SU-DHL-6 (cell line): ENCODE data around the gene GPC1.

Source experiments
- EZH2phosphoT487 ChIP-seq: fragments of 200-600 bp; sonication (generic), shearing (Covaris generic); conservative IDR thresholded peaks from 2 replicates; pipeline ENCODE4 v1.6.1; 2018; ENCODE audit warnings: mild to moderate bottlenecking, antibody characterized with exemption, low read length, moderate library complexity, mixed read lengths
- TF ChIP-seq, protein P1 (sequence below): fragments of 200-600 bp; sonication (generic); IDR thresholded peaks from one replicate; pipeline ENCODE4 v1.5.1; 2017; ENCODE audit warnings: antibody characterized with exemption, mild to moderate bottlenecking, low read length, moderate library complexity; ENCODE audit not compliant: insufficient read depth, poor library complexity, severe bottlenecking

DNA sequence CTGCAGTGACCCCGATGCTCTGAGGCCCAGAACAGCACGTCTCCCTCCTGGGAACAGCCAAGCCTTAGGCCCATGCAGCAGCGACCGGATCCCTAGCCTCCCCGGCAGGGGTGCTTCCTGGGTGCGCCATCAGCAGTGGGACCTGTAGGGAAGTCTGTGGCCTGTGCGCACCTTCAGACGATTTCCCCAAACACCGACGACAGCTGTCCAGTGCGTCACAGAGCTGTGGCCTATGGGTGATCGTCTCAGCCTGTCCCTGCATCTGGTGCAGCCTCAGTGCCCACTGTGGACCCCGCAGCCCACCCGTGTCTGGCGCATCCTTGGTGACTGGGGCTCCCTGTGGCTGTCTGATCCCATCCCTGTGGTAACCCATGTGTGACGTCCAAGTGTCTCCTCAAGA lies 9.0 kb downstream of the GPC1 start:
- TF ChIP-seq, protein P1, sequence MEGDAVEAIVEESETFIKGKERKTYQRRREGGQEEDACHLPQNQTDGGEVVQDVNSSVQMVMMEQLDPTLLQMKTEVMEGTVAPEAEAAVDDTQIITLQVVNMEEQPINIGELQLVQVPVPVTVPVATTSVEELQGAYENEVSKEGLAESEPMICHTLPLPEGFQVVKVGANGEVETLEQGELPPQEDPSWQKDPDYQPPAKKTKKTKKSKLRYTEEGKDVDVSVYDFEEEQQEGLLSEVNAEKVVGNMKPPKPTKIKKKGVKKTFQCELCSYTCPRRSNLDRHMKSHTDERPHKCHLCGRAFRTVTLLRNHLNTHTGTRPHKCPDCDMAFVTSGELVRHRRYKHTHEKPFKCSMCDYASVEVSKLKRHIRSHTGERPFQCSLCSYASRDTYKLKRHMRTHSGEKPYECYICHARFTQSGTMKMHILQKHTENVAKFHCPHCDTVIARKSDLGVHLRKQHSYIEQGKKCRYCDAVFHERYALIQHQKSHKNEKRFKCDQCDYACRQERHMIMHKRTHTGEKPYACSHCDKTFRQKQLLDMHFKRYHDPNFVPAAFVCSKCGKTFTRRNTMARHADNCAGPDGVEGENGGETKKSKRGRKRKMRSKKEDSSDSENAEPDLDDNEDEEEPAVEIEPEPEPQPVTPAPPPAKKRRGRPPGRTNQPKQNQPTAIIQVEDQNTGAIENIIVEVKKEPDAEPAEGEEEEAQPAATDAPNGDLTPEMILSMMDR = no peak
- no peak for TF ChIP-seq EZH2phosphoT487
